HEK293T (cell line): ENCODE data around the gene OSBPL3.

ENCODE experiments used
- CTCF ChIA-PET: fragments of 350-600 bp; formaldehyde crosslinking; extraction: SDS; loops from one replicate; lab custom pipeline; 2021; ENCODE audit warnings: antibody characterized with exemption, inconsistent platforms; lab: Yijun Ruan, JAX
- POLR2A ChIA-PET: fragments of 350-600 bp; formaldehyde crosslinking; extraction: SDS; loops from one replicate; lab custom pipeline; 2020; ENCODE audit warnings: antibody characterized with exemption, inconsistent platforms; lab: Yijun Ruan, JAX
- DNase-seq: peaks from one replicate; pipeline ENCODE4 v3.0.0; 2012; ENCODE audit warnings: mixed read lengths; ENCODE audit errors: extremely low spot score
- ARNT ChIP-seq: fragments of 450-650 bp; IDR thresholded peaks from 2 replicates; pipeline ENCODE4 v1.6.1; 2017; ENCODE audit warnings: mild to moderate bottlenecking
- BHLHE40 ChIP-seq: fragments of 450-650 bp; IDR thresholded peaks from 2 replicates; pipeline ENCODE4 v1.6.1; 2016; ENCODE audit warnings: mild to moderate bottlenecking, moderate library complexity, borderline replicate concordance
- CTBP1 ChIP-seq: fragments of 450-650 bp; IDR thresholded peaks from 2 replicates; pipeline ENCODE4 v1.6.1; 2016; ENCODE audit warnings: borderline replicate concordance
- ELF4 ChIP-seq: fragments of 450-650 bp; IDR thresholded peaks from 2 replicates; pipeline ENCODE4 v1.6.1; 2017; ENCODE audit warnings: antibody characterized with exemption
- FOXA1 ChIP-seq: fragments of 450-650 bp; IDR thresholded peaks from 2 replicates; pipeline ENCODE4 v1.6.1; 2016; ENCODE audit warnings: mild to moderate bottlenecking
- FOXK2 ChIP-seq: fragments of 450-650 bp; IDR thresholded peaks from 2 replicates; pipeline ENCODE4 v1.6.1; 2016; ENCODE audit warnings: mild to moderate bottlenecking
- FOXM1 ChIP-seq: fragments of 450-650 bp; IDR thresholded peaks from 2 replicates; pipeline ENCODE4 v1.6.1; 2017; ENCODE audit warnings: mild to moderate bottlenecking, borderline replicate concordance
- HDGF ChIP-seq: fragments of 450-650 bp; IDR thresholded peaks from 2 replicates; pipeline ENCODE4 v1.6.1; 2017; ENCODE audit warnings: antibody characterized with exemption, borderline replicate concordance
- L3MBTL2 ChIP-seq: fragments of 450-650 bp; conservative IDR thresholded peaks from 2 replicates; pipeline ENCODE4 v1.6.1; 2016; ENCODE audit warnings: mild to moderate bottlenecking
- LEF1 ChIP-seq: fragments of 450-650 bp; IDR thresholded peaks from 2 replicates; pipeline ENCODE4 v1.6.1; 2017; ENCODE audit warnings: mild to moderate bottlenecking, borderline replicate concordance
- NFRKB ChIP-seq: fragments of 450-650 bp; IDR thresholded peaks from 2 replicates; pipeline ENCODE4 v1.6.1; 2016; ENCODE audit warnings: mild to moderate bottlenecking, moderate library complexity
- SP1 ChIP-seq: fragments of 450-650 bp; IDR thresholded peaks from 2 replicates; pipeline ENCODE4 v1.6.1; 2017
- SUZ12 ChIP-seq: fragments of 450-650 bp; IDR thresholded peaks from 2 replicates; pipeline ENCODE4 v1.6.1; 2016; ENCODE audit warnings: mild to moderate bottlenecking
- TARDBP ChIP-seq: fragments of 450-650 bp; IDR thresholded peaks from 2 replicates; pipeline ENCODE4 v1.6.1; 2016
- ZNF384 ChIP-seq: fragments of 450-650 bp; IDR thresholded peaks from 2 replicates; pipeline ENCODE4 v1.6.1; 2016
- TF ChIP-seq, protein P1 (sequence below): fragments of 450-650 bp; IDR thresholded peaks from 2 replicates; pipeline ENCODE4 v1.6.1; 2016

Gene OSBPL3

GRCh38 chr7:24826662-24827020 is 153.3 kb downstream of the OSBPL3 start:
- TF ChIP-seq ARNT (no peak), FOXA1 (no peak), ELF4 (no peak)
- ChIA-PET CTCF (interaction anchor here (0.5 to 0.6 kb wide), 2 partner anchors 15 to 275 kb away, joined by 3 read pairs; no protein-coding TSS in a partner anchor), POLR2A (no interaction called here)
- no peak for DNase-seq

DNA sequence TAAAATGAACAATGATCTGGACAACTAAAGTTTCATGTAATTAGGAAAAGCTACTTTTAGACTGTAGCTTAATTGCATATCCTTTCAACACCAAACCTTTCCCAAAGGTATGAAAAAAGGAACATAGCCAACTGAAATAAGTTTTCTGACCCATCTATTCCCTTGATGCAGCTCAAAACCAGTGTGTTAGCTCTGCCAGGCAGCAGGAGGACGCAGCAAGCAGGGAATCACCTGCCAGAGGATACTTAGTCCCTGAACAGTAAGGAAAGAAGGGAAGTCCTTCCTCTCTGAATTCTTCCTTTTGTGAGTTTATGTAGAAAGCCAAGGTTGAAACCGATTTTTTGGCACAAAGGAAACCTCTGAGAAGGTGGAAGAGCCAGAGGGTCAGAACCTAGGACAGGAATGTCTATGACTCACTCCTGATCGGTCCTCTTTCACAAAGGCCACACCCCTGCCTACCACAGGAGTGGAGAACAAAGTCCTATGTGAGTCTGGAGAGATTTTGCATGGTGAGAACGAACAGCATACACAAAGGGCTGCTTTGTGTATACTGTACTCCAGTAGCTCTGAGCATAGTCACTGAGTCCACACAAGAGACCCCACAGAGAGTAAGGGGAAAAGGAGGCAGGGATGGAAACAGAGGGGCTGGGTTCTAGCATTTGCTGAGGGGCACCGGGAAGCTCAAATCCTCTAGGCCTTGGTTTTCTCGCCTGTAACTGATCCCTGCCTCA is 153.9 kb downstream of the OSBPL3 start:
- POLR2A ChIA-PET = no interaction called here
- no peak for TF ChIP-seq CTBP1
- TF ChIP-seq BHLHE40 = no peak
- no peak for TF ChIP-seq ARNT
- TF ChIP-seq, protein P1, sequence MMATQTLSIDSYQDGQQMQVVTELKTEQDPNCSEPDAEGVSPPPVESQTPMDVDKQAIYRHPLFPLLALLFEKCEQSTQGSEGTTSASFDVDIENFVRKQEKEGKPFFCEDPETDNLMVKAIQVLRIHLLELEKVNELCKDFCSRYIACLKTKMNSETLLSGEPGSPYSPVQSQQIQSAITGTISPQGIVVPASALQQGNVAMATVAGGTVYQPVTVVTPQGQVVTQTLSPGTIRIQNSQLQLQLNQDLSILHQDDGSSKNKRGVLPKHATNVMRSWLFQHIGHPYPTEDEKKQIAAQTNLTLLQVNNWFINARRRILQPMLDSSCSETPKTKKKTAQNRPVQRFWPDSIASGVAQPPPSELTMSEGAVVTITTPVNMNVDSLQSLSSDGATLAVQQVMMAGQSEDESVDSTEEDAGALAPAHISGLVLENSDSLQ = no peak
- no peak for TF ChIP-seq FOXK2
- no peak for TF ChIP-seq L3MBTL2
- no peak for TF ChIP-seq NFRKB
- TF ChIP-seq FOXM1 = no peak
- TF ChIP-seq FOXA1 = no peak
- no peak for TF ChIP-seq TARDBP
- no peak for TF ChIP-seq HDGF
- no peak for TF ChIP-seq LEF1
- no peak for TF ChIP-seq ZNF384

DNA sequence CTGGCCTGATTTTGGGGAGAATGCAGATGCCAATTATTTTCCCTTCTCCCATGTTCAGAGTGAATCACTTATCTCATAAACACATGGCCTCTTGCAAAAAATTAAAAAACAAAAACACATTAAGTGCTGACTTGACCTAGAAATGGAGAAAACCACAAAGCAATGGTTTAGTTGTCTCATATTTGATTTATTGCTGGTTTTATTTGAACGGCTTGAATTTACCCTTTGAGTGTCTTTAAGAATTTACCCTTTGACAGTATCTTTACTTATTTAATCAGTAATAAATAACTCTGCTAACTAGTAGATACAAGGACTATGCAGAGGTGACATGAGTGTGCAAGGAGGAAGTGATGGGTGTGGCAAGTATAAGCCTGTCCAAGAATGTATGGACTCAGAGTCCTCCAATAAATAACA is 154.6 kb downstream of the OSBPL3 start:
- CTCF ChIA-PET = interaction anchor here (0.9 kb wide), 1 partner anchor 13 kb away, joined by 6 read pairs; no protein-coding TSS in a partner anchor
- TF ChIP-seq, protein P1 = no peak
- TF ChIP-seq FOXK2 (no peak), HDGF (no peak), BHLHE40 (no peak), ZNF384 (no peak), SUZ12 (no peak), CTBP1 (no peak), L3MBTL2 (no peak), LEF1 (no peak), FOXM1 (no peak), ELF4 (no peak)
- DNase-seq = no peak
- POLR2A ChIA-PET = no interaction called here

More for the DNA sequence above, 153.9 kb downstream of the OSBPL3 start:
- CTCF ChIA-PET = interaction anchor here (0.5 to 0.9 kb wide), 3 partner anchors 14 to 276 kb away, joined by 3 to 6 read pairs (median 3); no protein-coding TSS in a partner anchor
- no peak for DNase-seq

GRCh38 chr7:24824896-24825295 is 155.1 kb downstream of the OSBPL3 start:
- TF ChIP-seq LEF1 (no peak), NFRKB (no peak), FOXA1 (no peak), ZNF384 (no peak), FOXM1 (no peak), L3MBTL2 (no peak), BHLHE40 (no peak), SUZ12 (no peak), CTBP1 (no peak), ELF4 (no peak), ARNT (no peak), TARDBP (no peak), SP1 (no peak)
- TF ChIP-seq, protein P1 = no peak
- ChIA-PET POLR2A (no interaction called here), CTCF (interaction anchor here (0.9 kb wide), 1 partner anchor 13 kb away, joined by 6 read pairs; no protein-coding TSS in a partner anchor)
- no peak for DNase-seq

- no peak for TF ChIP-seq ELF4
- no peak for TF ChIP-seq LEF1
- no peak for TF ChIP-seq SP1
- TF ChIP-seq NFRKB = no peak
- TF ChIP-seq FOXM1 = no peak
- no peak for TF ChIP-seq HDGF
- DNase-seq = no peak
- POLR2A ChIA-PET = no interaction called here
- CTCF ChIA-PET = no interaction called here
Observed at GRCh38 chr7:24824400-24824799, 155.6 kb downstream of the OSBPL3 start.

- ChIA-PET POLR2A (interaction anchor here (0.8 kb wide), 1 partner anchor 159 kb away, joined by 3 read pairs; no protein-coding TSS in a partner anchor), CTCF (interaction anchor here (1.6 to 3.4 kb wide), 4 partner anchors 9 to 303 kb away, joined by 6 to 27 read pairs (median 14); partner anchors contain the start of gene CYCS)
- no peak for DNase-seq
- TF ChIP-seq FOXK2 (no peak), BHLHE40 (no peak), HDGF (no peak), FOXA1 (no peak), ZNF384 (no peak), ELF4 (no peak), CTBP1 (no peak), L3MBTL2 (no peak), NFRKB (no peak), LEF1 (no peak), TARDBP (no peak), SUZ12 (no peak), FOXM1 (no peak), SP1 (no peak), ARNT (no peak)
- TF ChIP-seq, protein P1 = no peak
Observed at GRCh38 chr7:24821754-24822054, 158.3 kb downstream of the OSBPL3 start.
